Measurements from ENCODE around the gene COL5A1. TPM values are rescaled to one million over a fixed set of nuclear protein-coding genes. Genes with fewer than 3 reads are reported as not detected.
A peak's percentile ranks its signal among the peaks of the same experiment; 100 is the strongest.

COL5A1 gene
- total RNA-seq, 1 donor from 2014 or later = 18.7 TPM

- DNase-seq (ENCODE audit: missing footprints) (no peak), ATAC-seq (no peak)
- intact Hi-C loops (cut with DNase I) = loop anchor here (5.0 to 10.0 kb wide), 2 partner anchors 43 to 474 kb away; no protein-coding TSS in a partner anchor
These were observed 7.3 kb downstream of the COL5A1 start for GRCh38 chr9:134648701-134649530.

GRCh38 chr9:134650431-134651190 lies 9.0 kb downstream of the COL5A1 start:
- ATAC-seq (no peak), DNase-seq (ENCODE audit: missing footprints) (no peak)
- intact Hi-C loops (cut with DNase I) = no loop called here

- ATAC-seq (no peak), DNase-seq (ENCODE audit: missing footprints) (no peak)
- intact Hi-C loops (cut with DNase I) = no loop called here
These were observed 9.8 kb downstream of the COL5A1 start for GRCh38 chr9:134651226-134651905.

- DNase-seq (ENCODE audit: missing footprints) = no peak
- intact Hi-C loops (cut with DNase I) = no loop called here
- ATAC-seq = no peak
These were observed 11.0 kb downstream of the COL5A1 start for GRCh38 chr9:134652291-134653225.

GRCh38 chr9:134653259-134654009 lies 11.8 kb downstream of the COL5A1 start:
- ATAC-seq (peak; percentile 55), DNase-seq (ENCODE audit: missing footprints) (no peak)
- intact Hi-C loops (cut with DNase I) = no loop called here

- intact Hi-C loops (cut with DNase I) = no loop called here
- DNase-seq (ENCODE audit: missing footprints) (no peak), ATAC-seq (no peak)
These were observed 13.5 kb downstream of the COL5A1 start for GRCh38 chr9:134655101-134655500.

- intact Hi-C loops (cut with DNase I) = no loop called here
- DNase-seq (ENCODE audit: missing footprints) (no peak), ATAC-seq (no peak)
These were observed 14.2 kb downstream of the COL5A1 start for GRCh38 chr9:134655586-134656333.

- intact Hi-C loops (cut with DNase I) = no loop called here
- no peak for DNase-seq (ENCODE audit: missing footprints)
- ATAC-seq = no peak
These were observed 14.9 kb downstream of the COL5A1 start for GRCh38 chr9:134656334-134657006.

GRCh38 chr9:134657666-134658377 lies 16.2 kb downstream of the COL5A1 start:
- intact Hi-C loops (cut with DNase I) = no loop called here
- DNase-seq (ENCODE audit: missing footprints) (no peak), ATAC-seq (no peak)

- no peak for ATAC-seq
- intact Hi-C loops (cut with DNase I) = no loop called here
- DNase-seq (ENCODE audit: missing footprints) = no peak
These were observed 16.9 kb downstream of the COL5A1 start for GRCh38 chr9:134658378-134658955.

- ATAC-seq (no peak), DNase-seq (ENCODE audit: missing footprints) (no peak)
- intact Hi-C loops (cut with DNase I) = no loop called here
These were observed 18.1 kb downstream of the COL5A1 start for GRCh38 chr9:134659688-134660131.

- ATAC-seq (no peak), DNase-seq (ENCODE audit: missing footprints) (no peak)
- intact Hi-C loops (cut with DNase I) = no loop called here
These were observed 18.8 kb downstream of the COL5A1 start for GRCh38 chr9:134660407-134660806.

GRCh38 chr9:134661299-134661698 lies 19.7 kb downstream of the COL5A1 start:
- intact Hi-C loops (cut with DNase I) = no loop called here
- peak; percentile 21 for ATAC-seq
- DNase-seq (ENCODE audit: missing footprints) = no peak

- intact Hi-C loops (cut with DNase I) = no loop called here
- ATAC-seq (peak; percentile 68), DNase-seq (ENCODE audit: missing footprints) (no peak)
These were observed 20.2 kb downstream of the COL5A1 start for GRCh38 chr9:134661791-134662142.

- no peak for DNase-seq (ENCODE audit: missing footprints)
- ATAC-seq = peak; percentile 89
- intact Hi-C loops (cut with DNase I) = no loop called here
These were observed 20.7 kb downstream of the COL5A1 start for GRCh38 chr9:134662143-134662876.
